Posterior cingulate gyrus (tissue), 11 donors: ENCODE data around the gene DSCAML1.
A peak's percentile ranks its signal among the peaks of the same experiment; 100 is the strongest.

Experiments
- DNase-seq, 10 donors: peaks; one replicate each; pipeline versions ENCODE4 v3.0.0 to v3.0.0-alpha.2; 2020 to 2021; ENCODE audit warnings: mixed read lengths in 3 of 10
- intact Hi-C: fragments of 100-400 bp; cut with DNase I; formaldehyde crosslinking; loops from one replicate; pipeline ENCODE4 v1.15.1; 2023

The DSCAML1 gene, protein sequence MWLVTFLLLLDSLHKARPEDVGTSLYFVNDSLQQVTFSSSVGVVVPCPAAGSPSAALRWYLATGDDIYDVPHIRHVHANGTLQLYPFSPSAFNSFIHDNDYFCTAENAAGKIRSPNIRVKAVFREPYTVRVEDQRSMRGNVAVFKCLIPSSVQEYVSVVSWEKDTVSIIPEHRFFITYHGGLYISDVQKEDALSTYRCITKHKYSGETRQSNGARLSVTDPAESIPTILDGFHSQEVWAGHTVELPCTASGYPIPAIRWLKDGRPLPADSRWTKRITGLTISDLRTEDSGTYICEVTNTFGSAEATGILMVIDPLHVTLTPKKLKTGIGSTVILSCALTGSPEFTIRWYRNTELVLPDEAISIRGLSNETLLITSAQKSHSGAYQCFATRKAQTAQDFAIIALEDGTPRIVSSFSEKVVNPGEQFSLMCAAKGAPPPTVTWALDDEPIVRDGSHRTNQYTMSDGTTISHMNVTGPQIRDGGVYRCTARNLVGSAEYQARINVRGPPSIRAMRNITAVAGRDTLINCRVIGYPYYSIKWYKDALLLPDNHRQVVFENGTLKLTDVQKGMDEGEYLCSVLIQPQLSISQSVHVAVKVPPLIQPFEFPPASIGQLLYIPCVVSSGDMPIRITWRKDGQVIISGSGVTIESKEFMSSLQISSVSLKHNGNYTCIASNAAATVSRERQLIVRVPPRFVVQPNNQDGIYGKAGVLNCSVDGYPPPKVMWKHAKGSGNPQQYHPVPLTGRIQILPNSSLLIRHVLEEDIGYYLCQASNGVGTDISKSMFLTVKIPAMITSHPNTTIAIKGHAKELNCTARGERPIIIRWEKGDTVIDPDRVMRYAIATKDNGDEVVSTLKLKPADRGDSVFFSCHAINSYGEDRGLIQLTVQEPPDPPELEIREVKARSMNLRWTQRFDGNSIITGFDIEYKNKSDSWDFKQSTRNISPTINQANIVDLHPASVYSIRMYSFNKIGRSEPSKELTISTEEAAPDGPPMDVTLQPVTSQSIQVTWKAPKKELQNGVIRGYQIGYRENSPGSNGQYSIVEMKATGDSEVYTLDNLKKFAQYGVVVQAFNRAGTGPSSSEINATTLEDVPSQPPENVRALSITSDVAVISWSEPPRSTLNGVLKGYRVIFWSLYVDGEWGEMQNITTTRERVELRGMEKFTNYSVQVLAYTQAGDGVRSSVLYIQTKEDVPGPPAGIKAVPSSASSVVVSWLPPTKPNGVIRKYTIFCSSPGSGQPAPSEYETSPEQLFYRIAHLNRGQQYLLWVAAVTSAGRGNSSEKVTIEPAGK (N-terminal part only)

GRCh38 chr11:117796872-117797529 is at the start of gene DSCAML1:
DSCAML1 (minus strand) TSS chr11:117797216; CDS start chr11:117797079, 137 bp downstream.
- peak; percentile 64 to 96 (median 76) for DNase-seq

GRCh38 chr11:117843666-117844484 is 46.9 kb upstream of the DSCAML1 start:
- DNase-seq: peak; percentile 69 to 96 (median 87)
- intact Hi-C loops: loop anchor here (1.0 to 10.0 kb wide), 3 partner anchors 61 to 209 kb away; no protein-coding TSS in a partner anchor

More at GRCh38 chr11:117796872-117797529, at the start of gene DSCAML1:
- intact Hi-C loops: loop anchor here (5.0 to 10.0 kb wide), 2 partner anchors 62 to 130 kb away; no protein-coding TSS in a partner anchor

- intact Hi-C loops: loop anchor here (10.0 kb wide), 1 partner anchor 62 kb away; no protein-coding TSS in a partner anchor
- peak in 5 of 10 donors; percentile 6 to 69 (median 56) for DNase-seq
These were observed 45.3 kb upstream of the DSCAML1 start for GRCh38 chr11:117842131-117842941.

GRCh38 chr11:117841551-117842031 is 44.6 kb upstream of the DSCAML1 start:
- intact Hi-C loops: loop anchor here (10.0 kb wide), 1 partner anchor 63 kb away; no protein-coding TSS in a partner anchor
- DNase-seq: peak in 6 of 10 donors; percentile 1 to 20 (median 6)

GRCh38 chr11:117840881-117841550 is 44.0 kb upstream of the DSCAML1 start:
- peak in 5 of 10 donors; percentile 1 to 45 (median 5) for DNase-seq
- intact Hi-C loops: loop anchor here (10.0 kb wide), 1 partner anchor 64 kb away; no protein-coding TSS in a partner anchor

DNA sequence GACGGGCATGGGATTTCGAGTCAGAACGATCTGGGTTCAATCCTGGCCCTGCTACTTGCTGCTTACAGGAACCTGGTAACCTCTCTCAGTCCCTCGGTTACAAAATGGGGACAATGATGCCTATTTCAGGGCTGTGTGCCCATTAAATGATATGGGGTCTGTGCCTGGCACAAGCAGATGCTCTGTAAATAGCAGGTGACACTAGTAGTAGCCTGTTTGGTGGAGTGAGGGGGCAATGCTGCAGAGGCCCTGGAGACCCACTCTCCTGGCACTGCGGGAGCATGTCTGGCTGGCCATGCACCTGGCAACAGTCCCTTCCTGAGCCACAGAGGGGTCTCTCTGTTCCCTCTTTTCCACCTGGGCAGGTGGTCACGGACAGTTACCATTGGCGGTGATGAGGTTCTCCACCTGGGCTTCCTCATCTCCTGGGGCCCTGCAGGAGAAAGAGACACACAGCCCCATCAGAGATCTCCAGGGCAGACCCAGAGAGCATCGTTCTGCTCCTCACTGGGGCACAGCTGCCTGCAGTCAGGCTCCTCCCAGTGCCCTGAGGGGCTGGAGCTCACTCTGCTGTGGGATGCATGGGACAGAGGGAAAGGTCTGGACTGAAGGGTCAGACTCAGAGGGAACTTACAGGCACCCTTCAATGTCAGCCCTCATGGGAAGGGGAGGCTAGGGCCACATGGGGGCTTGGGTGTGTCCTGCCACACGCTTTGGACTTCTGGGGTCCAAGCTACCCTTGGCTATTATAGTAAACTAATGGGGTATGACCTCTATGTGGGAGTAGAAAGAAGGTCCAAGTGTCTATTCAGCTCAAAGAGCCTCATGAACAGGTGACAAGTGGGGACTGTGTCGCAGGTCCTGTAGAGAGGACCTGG is 43.2 kb upstream of the DSCAML1 start:
- peak in 2 of 10 donors; percentile 5 to 59 for DNase-seq
- intact Hi-C loops: loop anchor here (10.0 kb wide), 1 partner anchor 65 kb away; no protein-coding TSS in a partner anchor

- intact Hi-C loops: no loop called here
- peak in 3 of 10 donors; percentile 1 to 22 (median 2) for DNase-seq
These were observed 42.4 kb upstream of the DSCAML1 start for GRCh38 chr11:117839380-117839881.

GRCh38 chr11:117838901-117839300 is 41.9 kb upstream of the DSCAML1 start:
- DNase-seq: peak in 2 of 10 donors; percentile 0 to 20
- intact Hi-C loops: no loop called here

- intact Hi-C loops: no loop called here
These were observed 40.8 kb upstream of the DSCAML1 start for GRCh38 chr11:117837791-117838190.

DNA sequence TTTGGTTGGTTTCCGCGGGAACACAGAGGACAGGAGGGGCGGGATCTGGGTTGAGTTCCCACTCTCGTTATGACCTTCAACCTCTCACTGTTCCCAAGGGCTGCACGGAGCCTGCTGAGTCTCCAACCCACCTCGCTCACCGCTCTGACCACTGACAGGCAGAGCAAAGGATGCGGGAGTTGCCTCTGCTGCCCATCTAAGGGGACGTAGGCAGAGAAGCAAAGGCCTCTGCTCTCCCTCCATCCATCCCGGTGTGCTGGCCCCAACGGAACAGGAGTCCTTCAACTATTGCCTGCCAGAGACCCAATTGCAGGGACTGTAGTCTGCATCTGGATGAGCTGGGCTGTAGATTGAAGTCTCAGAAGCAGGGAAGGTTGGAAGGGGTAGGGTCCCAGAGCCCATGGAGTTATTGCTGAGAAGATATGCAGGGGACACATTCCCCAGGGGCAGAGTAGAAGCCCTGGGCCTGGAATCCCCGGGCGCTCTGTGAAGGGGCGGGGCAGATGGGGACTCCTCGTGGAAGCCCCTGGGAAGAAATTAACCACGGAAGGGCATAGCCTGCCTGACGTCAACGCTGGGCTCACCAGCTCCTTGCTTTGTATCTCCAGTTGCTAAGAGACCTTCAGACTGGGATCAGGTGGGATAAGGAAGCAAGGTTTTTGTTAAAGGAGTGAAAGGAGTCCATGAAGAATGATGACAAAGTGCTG is 40.2 kb upstream of the DSCAML1 start:
- intact Hi-C loops: no loop called here
- peak in 6 of 10 donors; percentile 2 to 64 (median 9) for DNase-seq

More at GRCh38 chr11:117837791-117838190, 40.8 kb upstream of the DSCAML1 start:
- peak in 5 of 10 donors; percentile 1 to 24 (median 9) for DNase-seq

DNA sequence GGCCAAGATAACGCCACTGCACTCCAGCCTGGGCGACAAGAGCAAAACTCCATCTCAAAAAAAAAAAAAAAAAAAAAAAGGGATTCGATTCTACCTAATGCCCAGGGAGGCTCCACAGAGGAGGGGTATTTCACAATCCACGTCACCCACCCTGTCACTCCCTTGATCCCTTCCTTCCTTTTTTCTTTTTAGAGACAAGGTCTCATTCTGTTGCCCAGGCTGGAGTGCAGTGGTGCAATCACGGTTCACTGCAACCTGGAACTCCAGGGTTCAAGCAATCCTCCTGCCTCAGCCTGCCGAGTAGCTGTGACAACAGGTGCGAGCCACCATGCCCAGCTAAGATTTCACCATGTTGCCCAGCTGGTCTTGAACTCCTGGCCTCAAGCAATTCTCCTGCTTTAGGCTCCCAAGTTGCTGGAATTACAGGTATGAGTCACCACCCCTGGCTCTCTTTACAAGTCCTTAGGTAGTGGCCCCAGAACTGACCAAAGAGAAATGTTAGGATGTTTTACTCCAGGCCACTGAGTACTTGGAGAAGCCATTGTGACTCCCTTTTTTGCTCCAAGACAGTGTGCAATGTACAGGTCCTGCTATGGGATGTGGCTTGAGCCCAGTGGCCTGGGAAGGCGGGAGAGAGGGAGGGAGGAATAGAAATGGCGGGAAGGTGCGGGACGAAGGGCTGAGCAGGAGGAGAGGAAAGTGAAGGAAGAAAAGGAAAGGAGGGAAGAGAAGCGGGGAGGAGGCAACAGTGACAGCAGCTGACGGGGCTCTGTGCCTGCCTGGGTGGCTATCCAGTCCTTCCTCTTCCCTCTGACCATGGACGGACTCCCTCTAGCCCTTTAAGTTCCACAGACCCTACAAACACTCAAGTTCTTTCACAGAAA is 39.3 kb upstream of the DSCAML1 start:
- intact Hi-C loops: no loop called here
- DNase-seq: peak in 6 of 10 donors; percentile 1 to 65 (median 8)

DNA sequence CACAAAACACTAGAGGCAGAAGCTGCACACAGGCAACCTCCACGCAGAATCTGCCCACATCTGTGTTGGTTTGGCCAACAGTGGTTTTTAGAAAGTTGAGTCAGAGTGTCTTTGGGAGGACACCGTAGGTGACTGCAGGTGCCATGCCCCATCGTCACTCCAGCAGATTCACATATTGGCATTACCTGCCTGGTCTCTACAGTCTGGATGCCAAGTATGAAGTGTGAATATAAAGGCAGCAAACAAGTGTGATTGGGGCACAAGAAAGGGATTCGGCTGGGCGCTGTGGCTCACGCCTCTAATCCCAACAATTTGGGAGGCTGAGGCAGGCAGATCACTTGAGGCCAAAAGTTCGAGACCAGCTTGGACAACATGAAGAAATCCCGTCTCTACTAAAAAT is 38.6 kb upstream of the DSCAML1 start:
- DNase-seq: peak in 4 of 10 donors; percentile 2 to 58 (median 29)

GRCh38 chr11:117834838-117835443 is 37.9 kb upstream of the DSCAML1 start:
- intact Hi-C loops: no loop called here
- peak in 5 of 10 donors; percentile 2 to 47 (median 7) for DNase-seq

More for the DNA sequence above, 38.6 kb upstream of the DSCAML1 start:
- intact Hi-C loops: no loop called here
